ENCODE measurements around the gene FOLR2. TPM values are rescaled to one million over a fixed set of nuclear protein-coding genes. Genes with fewer than 3 reads are reported as not detected.

FOLR2 gene
- total and polyA plus RNA-seq, 5 donors from 2014 or later = 0.26 TPM; not detected in 4

DNA sequence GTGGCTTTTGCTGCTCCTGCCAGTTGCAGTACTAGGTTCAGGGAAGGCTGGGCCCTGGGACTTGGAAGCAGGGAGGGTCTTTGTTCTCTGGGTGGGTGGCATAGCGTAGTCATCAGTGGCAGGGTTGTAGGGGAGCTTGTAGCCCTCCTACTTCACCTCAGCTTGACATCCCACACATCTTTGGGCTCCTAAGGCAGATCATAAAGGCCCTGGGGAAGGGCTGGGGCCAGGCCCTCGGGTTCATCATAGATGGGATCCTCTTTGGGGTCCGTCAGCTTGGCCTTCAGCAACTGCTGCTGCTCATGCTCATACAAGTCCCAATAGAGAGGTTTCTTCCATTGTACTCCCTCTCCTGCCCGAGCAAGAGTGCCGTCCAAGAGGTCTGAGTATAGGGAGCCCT is 33.4 kb downstream of the FOLR2 start:
- Mint-ChIP-seq H3K27ac (no peak overlapping the region), H3K9me3 (no peaks in the 10 kb centered on the region), H3K4me3 (no peak overlapping the region), H3K4me1 (no peaks in the 10 kb centered on the region), H3K36me3 (no peaks in the 10 kb centered on the region), H3K27me3 (peaks cover 26% of the 10 kb centered on the region)
- Histone ChIP-seq H3K27me3 (ENCODE audit: control insufficient read depth, insufficient read depth, low read length) (peaks cover 23% of the 10 kb centered on the region), H3K4me1 (ENCODE audit: control insufficient read depth, insufficient read depth, low read length, poor library complexity, severe bottlenecking) (no peaks in the 10 kb centered on the region), H3K27ac (ENCODE audit: insufficient read depth, low read length, poor library complexity, severe bottlenecking) (no peak overlapping the region), H3K9me3 (ENCODE audit: control insufficient read depth in 2 of 2, low read length in 2 of 2) (no peaks in the 10 kb centered on the region), H3K36me3 (ENCODE audit: control insufficient read depth, insufficient read depth, low read length) (no peaks in the 10 kb centered on the region), H3K4me3 (ENCODE audit: low read depth, low read length) (no peak overlapping the region)
- ATAC-seq (ENCODE audit: low read depth in 2 of 2) (no peak), DNase-seq (no peak)

DNA sequence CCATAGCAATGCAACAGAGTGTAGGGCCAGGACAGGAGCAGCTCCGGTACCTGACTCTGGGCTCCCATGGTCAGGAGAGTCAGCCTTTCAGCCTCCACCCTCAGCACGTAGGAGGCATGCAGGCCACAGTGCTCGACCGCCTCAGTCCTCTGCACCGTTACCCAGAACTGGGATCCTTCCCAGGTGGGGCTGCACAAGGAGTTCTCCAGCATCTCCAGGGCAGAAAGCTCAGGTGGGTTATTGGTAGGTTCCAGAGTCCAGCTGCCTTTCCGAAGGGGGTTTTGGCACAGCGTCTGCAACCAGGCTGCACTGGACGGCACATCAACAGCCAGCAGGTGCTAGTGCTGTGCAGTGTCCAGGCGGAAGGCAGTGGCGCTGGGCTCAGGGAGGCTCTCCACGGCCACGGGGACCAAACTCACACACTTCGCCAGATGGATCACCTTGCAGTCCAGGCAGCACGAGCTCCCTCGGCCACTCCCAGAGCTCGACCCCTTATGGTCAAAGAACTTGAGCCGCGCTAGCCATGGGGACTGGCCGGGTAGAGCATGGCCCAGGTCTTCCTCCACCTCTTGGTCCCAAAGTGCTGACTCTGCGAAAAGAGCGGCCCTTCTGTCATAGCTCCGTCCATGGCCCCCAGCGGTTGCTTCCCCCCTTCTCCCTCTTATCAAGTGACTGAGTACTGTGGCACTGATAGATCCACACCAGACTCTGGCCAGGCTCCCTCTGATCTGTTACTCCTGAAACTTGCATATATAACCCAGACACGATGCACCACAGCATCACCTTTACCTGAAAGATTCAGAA is 34.3 kb downstream of the FOLR2 start:
- Mint-ChIP-seq H3K27me3 (peaks cover 29% of the 10 kb centered on the region), H3K9me3 (peaks cover 0 to 1% (median 0%) of the 10 kb centered on the region in 7 donors), H3K36me3 (no peaks in the 10 kb centered on the region), H3K4me3 (no peak overlapping the region), H3K27ac (no peak overlapping the region), H3K4me1 (no peaks in the 10 kb centered on the region)
- H3K9me3 ChIP-seq (ENCODE audit: control insufficient read depth in 2 of 2, low read length in 2 of 2) = no peaks in the 10 kb centered on the region
- no peaks in the 10 kb centered on the region for H3K4me1 ChIP-seq (ENCODE audit: control insufficient read depth, insufficient read depth, low read length, poor library complexity, severe bottlenecking)
- peaks cover 22% of the 10 kb centered on the region for H3K27me3 ChIP-seq (ENCODE audit: control insufficient read depth, insufficient read depth, low read length)
- no peak for ATAC-seq (ENCODE audit: low read depth in 2 of 2)
- H3K36me3 ChIP-seq (ENCODE audit: control insufficient read depth, insufficient read depth, low read length) = no peaks in the 10 kb centered on the region
- H3K4me3 ChIP-seq (ENCODE audit: low read depth, low read length) = no peak overlapping the region
- DNase-seq = no peak
- no peak overlapping the region for H3K27ac ChIP-seq (ENCODE audit: insufficient read depth, low read length, poor library complexity, severe bottlenecking)

DNA sequence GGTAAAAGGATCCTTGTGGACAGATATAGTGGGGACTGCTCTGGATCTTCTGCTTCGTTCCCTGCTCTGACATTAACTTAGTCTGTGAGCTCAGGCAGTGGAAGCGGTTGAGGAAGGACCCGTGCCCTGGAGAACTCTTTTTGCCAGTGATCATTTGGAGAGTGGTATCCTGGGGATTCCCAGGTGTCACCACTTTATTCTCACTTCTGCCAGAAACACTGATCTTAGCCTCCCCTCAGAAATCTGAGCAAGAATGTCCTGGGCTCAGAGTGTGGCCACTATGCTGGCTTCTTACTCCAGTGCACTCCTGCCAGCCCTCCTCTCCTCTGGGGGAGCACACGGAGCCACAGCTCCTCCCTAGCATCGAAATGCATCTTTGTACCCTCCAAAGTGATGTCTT is 35.0 kb downstream of the FOLR2 start:
- H3K4me3 Mint-ChIP-seq = no peak overlapping the region
- Histone ChIP-seq H3K9me3 (ENCODE audit: control insufficient read depth in 2 of 2, low read length in 2 of 2) (no peaks in the 10 kb centered on the region), H3K27me3 (ENCODE audit: control insufficient read depth, insufficient read depth, low read length) (peaks cover 18% of the 10 kb centered on the region), H3K36me3 (ENCODE audit: control insufficient read depth, insufficient read depth, low read length) (no peaks in the 10 kb centered on the region), H3K27ac (ENCODE audit: insufficient read depth, low read length, poor library complexity, severe bottlenecking) (no peak overlapping the region), H3K4me3 (ENCODE audit: low read depth, low read length) (no peak overlapping the region), H3K4me1 (ENCODE audit: control insufficient read depth, insufficient read depth, low read length, poor library complexity, severe bottlenecking) (no peaks in the 10 kb centered on the region)
- ATAC-seq (ENCODE audit: low read depth in 2 of 2) (no peak), DNase-seq (no peak)
- peaks cover 29% of the 10 kb centered on the region for H3K27me3 Mint-ChIP-seq
- no peaks in the 10 kb centered on the region for H3K4me1 Mint-ChIP-seq
- peaks cover 0 to 1% (median 0%) of the 10 kb centered on the region in 7 donors for H3K9me3 Mint-ChIP-seq
- no peak overlapping the region for H3K27ac Mint-ChIP-seq
- no peaks in the 10 kb centered on the region for H3K36me3 Mint-ChIP-seq

DNA sequence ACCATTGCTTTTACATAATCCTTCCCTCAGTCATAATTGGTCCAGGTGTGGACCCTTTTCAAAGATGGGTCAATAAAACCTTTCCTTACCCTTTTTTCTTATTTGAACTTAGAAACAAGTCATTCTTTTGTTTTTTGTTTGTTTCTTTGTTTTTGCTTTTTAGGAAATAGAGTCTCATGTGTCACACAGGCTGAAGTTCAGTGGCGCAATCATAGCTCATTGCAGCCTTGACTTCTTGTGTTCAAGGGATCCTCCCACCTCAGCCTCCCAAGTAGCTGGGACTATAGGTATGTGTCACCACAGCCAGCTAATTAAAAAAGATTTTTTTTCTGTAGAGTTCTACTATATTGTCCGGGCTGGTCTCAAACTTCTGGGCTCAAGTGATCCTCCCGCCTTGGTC is 36.8 kb downstream of the FOLR2 start:
- Mint-ChIP-seq H3K27me3 (peaks cover 34% of the 10 kb centered on the region), H3K4me3 (no peak overlapping the region), H3K9me3 (peaks cover 0 to 1% (median 0%) of the 10 kb centered on the region in 7 donors), H3K27ac (no peak overlapping the region), H3K4me1 (no peaks in the 10 kb centered on the region), H3K36me3 (no peaks in the 10 kb centered on the region)
- H3K36me3 ChIP-seq (ENCODE audit: control insufficient read depth, insufficient read depth, low read length) = no peaks in the 10 kb centered on the region
- H3K4me3 ChIP-seq (ENCODE audit: low read depth, low read length) = no peak overlapping the region
- ATAC-seq (ENCODE audit: low read depth in 2 of 2) (no peak), DNase-seq (no peak)
- H3K4me1 ChIP-seq (ENCODE audit: control insufficient read depth, insufficient read depth, low read length, poor library complexity, severe bottlenecking) = no peaks in the 10 kb centered on the region
- H3K27ac ChIP-seq (ENCODE audit: insufficient read depth, low read length, poor library complexity, severe bottlenecking) = no peak overlapping the region
- peaks cover 9% of the 10 kb centered on the region for H3K27me3 ChIP-seq (ENCODE audit: control insufficient read depth, insufficient read depth, low read length)
- no peaks in the 10 kb centered on the region for H3K9me3 ChIP-seq (ENCODE audit: control insufficient read depth in 2 of 2, low read length in 2 of 2)

DNA sequence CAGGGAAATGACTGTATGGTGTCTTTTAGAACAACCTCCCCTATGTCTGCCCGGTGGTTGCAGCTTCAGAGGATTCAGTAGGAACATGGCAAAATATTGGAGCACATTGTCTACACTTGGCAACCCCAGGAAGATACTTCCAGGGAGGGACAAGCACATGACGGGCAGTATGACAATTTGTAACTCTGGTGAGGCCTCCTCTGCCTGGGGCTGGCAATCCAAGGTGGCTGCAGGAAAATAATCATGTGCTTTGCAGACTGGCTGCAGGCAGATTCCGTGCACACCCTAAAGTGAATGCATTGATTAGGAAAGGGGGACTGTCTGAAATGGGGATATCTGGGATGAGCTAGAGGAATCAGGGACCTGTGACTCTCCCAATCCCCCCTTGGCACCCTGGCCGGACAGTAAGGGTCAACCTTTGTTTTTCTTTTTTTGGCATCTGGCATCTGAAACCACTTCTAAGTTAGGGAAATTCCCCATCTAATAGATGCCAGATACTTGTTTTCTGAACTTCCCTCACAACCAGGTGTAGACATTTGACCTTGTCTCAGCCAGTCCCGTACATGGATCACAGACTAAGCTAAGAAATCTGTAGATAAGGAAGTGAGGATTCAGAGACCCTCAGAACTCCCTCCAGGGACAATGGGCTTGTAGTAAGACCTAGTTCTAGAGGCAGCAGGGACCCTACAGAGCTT is 37.9 kb downstream of the FOLR2 start:
- H3K9me3 ChIP-seq (ENCODE audit: control insufficient read depth in 2 of 2, low read length in 2 of 2) = no peaks in the 10 kb centered on the region
- Mint-ChIP-seq H3K9me3 (peaks cover 0 to 1% (median 0%) of the 10 kb centered on the region in 7 donors), H3K4me1 (no peaks in the 10 kb centered on the region), H3K36me3 (no peaks in the 10 kb centered on the region), H3K4me3 (no peak overlapping the region), H3K27me3 (peaks cover 34% of the 10 kb centered on the region), H3K27ac (no peak overlapping the region)
- H3K27ac ChIP-seq (ENCODE audit: insufficient read depth, low read length, poor library complexity, severe bottlenecking) = no peak overlapping the region
- peaks cover 12% of the 10 kb centered on the region for H3K27me3 ChIP-seq (ENCODE audit: control insufficient read depth, insufficient read depth, low read length)
- DNase-seq = no peak
- H3K4me1 ChIP-seq (ENCODE audit: control insufficient read depth, insufficient read depth, low read length, poor library complexity, severe bottlenecking) = no peaks in the 10 kb centered on the region
- no peak for ATAC-seq (ENCODE audit: low read depth in 2 of 2)
- H3K36me3 ChIP-seq (ENCODE audit: control insufficient read depth, insufficient read depth, low read length) = no peaks in the 10 kb centered on the region
- no peak overlapping the region for H3K4me3 ChIP-seq (ENCODE audit: low read depth, low read length)

DNA sequence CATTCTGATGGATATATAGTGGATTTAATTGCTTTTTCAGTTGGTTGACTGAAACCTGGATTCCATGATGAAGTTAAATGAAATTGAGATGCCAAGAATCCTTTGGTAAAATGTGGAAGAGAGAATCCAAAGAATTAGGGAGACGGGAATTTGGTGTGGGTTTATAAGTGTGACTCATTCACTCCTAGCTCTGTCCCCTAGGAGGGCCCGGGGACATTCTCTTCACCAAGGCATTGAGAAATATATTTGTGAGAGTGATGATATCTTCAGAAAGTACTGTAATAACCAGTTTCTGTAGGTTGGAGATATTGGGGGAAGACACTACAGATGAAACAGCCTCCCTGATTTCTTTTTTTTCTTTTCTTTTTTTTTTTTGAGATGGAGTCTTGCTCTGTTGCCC is 41.0 kb downstream of the FOLR2 start:
- peaks cover 24% of the 10 kb centered on the region for H3K27me3 Mint-ChIP-seq
- H3K36me3 Mint-ChIP-seq = no peaks in the 10 kb centered on the region
- peaks cover 13% of the 10 kb centered on the region for H3K27me3 ChIP-seq (ENCODE audit: control insufficient read depth, insufficient read depth, low read length)
- H3K4me3 ChIP-seq (ENCODE audit: low read depth, low read length) = no peak overlapping the region
- DNase-seq (no peak), ATAC-seq (ENCODE audit: low read depth in 2 of 2) (no peak)
- no peak overlapping the region for H3K4me3 Mint-ChIP-seq
- no peaks in the 10 kb centered on the region for H3K9me3 ChIP-seq (ENCODE audit: control insufficient read depth in 2 of 2, low read length in 2 of 2)
- no peak overlapping the region for H3K27ac Mint-ChIP-seq
- no peaks in the 10 kb centered on the region for H3K4me1 ChIP-seq (ENCODE audit: control insufficient read depth, insufficient read depth, low read length, poor library complexity, severe bottlenecking)
- no peak overlapping the region for H3K27ac ChIP-seq (ENCODE audit: insufficient read depth, low read length, poor library complexity, severe bottlenecking)
- no peaks in the 10 kb centered on the region for H3K36me3 ChIP-seq (ENCODE audit: control insufficient read depth, insufficient read depth, low read length)
- peaks cover 0 to 2% (median 0%) of the 10 kb centered on the region in 4 donors for H3K4me1 Mint-ChIP-seq
- H3K9me3 Mint-ChIP-seq = peaks cover 0 to 1% (median 0%) of the 10 kb centered on the region in 7 donors

DNA sequence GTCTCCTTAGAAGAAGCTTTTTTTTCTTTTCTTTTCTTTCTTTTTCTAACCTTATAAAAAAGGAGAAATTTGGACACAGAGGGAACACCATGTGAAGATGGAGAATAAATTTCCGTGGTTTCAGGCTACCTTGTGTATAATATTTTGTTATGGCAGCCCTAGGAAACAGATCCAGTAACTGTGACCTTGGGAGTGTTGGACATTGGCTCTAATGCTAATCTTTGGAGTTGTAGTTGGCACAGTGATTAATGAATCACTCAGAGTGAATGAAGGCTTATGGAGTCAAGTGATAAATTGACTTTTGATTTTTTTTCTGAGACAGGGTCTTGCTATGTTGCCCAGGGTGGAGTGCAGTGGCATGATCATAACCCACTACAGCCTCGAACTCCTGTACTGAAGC is 42.9 kb downstream of the FOLR2 start:
- Mint-ChIP-seq H3K27ac (no peak overlapping the region), H3K4me3 (no peak overlapping the region), H3K27me3 (peaks cover 34% of the 10 kb centered on the region), H3K4me1 (peaks cover 0 to 2% (median 0%) of the 10 kb centered on the region in 4 donors), H3K9me3 (peaks cover 0 to 1% (median 0%) of the 10 kb centered on the region in 7 donors), H3K36me3 (no peaks in the 10 kb centered on the region)
- no peaks in the 10 kb centered on the region for H3K4me1 ChIP-seq (ENCODE audit: control insufficient read depth, insufficient read depth, low read length, poor library complexity, severe bottlenecking)
- H3K27me3 ChIP-seq (ENCODE audit: control insufficient read depth, insufficient read depth, low read length) = peaks cover 9% of the 10 kb centered on the region
- no peaks in the 10 kb centered on the region for H3K9me3 ChIP-seq (ENCODE audit: control insufficient read depth in 2 of 2, low read length in 2 of 2)
- no peak for ATAC-seq (ENCODE audit: low read depth in 2 of 2)
- H3K4me3 ChIP-seq (ENCODE audit: low read depth, low read length) = no peak overlapping the region
- no peaks in the 10 kb centered on the region for H3K36me3 ChIP-seq (ENCODE audit: control insufficient read depth, insufficient read depth, low read length)
- no peak for DNase-seq
- H3K27ac ChIP-seq (ENCODE audit: insufficient read depth, low read length, poor library complexity, severe bottlenecking) = no peak overlapping the region
